Adrenal gland (tissue), 5 donors: ENCODE results near the gene MEIOB.

Experiments
- POLR2A ChIP-seq, 2 donors: fragments of 450-650 bp; IDR thresholded peaks; one replicate each; pipeline ENCODE4 v1.6.1; 2017; ENCODE audit warnings: antibody characterized with exemption in 2 of 2, mild to moderate bottlenecking in 2 of 2, moderate library complexity in 1 of 2
- TF ChIP-seq, protein P1 (sequence below), 6 experiments: fragments of 450-650 bp in 4 of 6; fragments of 200-600 bp in 2 of 6; sonication (generic) in 1 of 6; IDR thresholded peaks; 1 replicate in 5 of 6; 2 replicates in 1 of 6; pipeline versions ENCODE4 v1.5.1 to v1.8.0; 2016 to 2021; ENCODE audit warnings: antibody characterized with exemption in 6 of 6, mild to moderate bottlenecking in 2 of 6, moderate library complexity in 1 of 6
- donor health status: DM: no; HTN: no; CAD: no.

DNA sequence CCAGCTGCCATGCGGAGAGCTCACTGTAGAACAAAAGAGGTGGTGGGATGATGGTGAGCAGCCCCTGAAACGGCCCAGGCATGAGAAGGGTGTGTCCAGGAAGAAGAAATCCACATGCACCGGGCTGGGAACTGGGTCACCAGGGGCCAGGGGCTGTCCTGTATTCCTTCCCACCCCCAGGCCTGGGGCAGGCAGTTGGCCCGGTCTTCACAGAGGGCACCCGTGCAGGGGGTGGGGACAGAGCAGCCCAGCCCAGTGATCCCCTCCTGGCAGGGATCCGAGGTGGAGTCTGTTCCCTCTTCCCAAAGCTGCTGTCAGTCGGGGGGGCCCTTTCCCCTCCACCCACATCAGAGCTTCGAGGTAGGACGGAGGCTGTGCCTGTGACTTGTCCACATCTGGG lies 37.0 kb upstream of the MEIOB start:
- TF ChIP-seq, protein P1, sequence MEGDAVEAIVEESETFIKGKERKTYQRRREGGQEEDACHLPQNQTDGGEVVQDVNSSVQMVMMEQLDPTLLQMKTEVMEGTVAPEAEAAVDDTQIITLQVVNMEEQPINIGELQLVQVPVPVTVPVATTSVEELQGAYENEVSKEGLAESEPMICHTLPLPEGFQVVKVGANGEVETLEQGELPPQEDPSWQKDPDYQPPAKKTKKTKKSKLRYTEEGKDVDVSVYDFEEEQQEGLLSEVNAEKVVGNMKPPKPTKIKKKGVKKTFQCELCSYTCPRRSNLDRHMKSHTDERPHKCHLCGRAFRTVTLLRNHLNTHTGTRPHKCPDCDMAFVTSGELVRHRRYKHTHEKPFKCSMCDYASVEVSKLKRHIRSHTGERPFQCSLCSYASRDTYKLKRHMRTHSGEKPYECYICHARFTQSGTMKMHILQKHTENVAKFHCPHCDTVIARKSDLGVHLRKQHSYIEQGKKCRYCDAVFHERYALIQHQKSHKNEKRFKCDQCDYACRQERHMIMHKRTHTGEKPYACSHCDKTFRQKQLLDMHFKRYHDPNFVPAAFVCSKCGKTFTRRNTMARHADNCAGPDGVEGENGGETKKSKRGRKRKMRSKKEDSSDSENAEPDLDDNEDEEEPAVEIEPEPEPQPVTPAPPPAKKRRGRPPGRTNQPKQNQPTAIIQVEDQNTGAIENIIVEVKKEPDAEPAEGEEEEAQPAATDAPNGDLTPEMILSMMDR (IDR thresholded peaks at IDR 0.05), result no peak
- no peak for TF ChIP-seq POLR2A (IDR thresholded peaks at IDR 0.05)
